ENCODE data around the gene CLEC19A. TPM values are rescaled to one million over a fixed set of nuclear protein-coding genes. Genes with fewer than 3 reads are reported as not detected.

CLEC19A gene
- total and polyA plus RNA-seq, 4 donors: not detected

DNA sequence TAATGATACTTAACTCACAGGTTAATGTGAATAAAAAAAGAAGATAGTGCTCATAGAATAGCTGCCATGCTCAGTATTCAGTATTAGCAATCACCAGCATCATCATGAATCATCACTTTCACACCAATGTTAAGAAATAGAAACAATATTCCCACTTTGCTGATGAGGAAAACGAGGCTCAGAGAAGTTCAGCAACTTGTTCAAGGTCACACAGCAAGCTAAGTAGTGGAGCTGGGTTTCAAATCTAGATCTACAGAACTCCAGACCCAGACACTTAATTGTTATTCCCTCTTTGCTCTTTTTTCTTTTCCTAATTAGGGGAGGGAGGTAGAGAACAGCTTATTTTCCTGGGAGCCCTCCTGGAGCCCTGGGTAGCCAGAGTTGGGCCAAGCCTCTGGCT lies 22.9 kb downstream of the CLEC19A start:
- 68% methylated on average over 1 of the region's 1 CpG for WGBS
- Histone ChIP-seq H3K9me3 (ENCODE audit: control insufficient read depth in 4 of 4, low read length in 3 of 4) (no peaks in the 10 kb centered on the region), H3K4me3 (ENCODE audit: low read depth in 1 of 3, low read length in 3 of 3) (no peak overlapping the region), H3K9ac (ENCODE audit: low read depth in 1 of 2, low read length in 2 of 2) (no peak overlapping the region), H3K27me3 (ENCODE audit: control insufficient read depth in 4 of 4, insufficient read depth in 4 of 4, low read length in 3 of 4) (no peaks in the 10 kb centered on the region), H3K27ac (ENCODE audit: low read depth in 1 of 2, low read length in 2 of 2) (no peak overlapping the region), H3K36me3 (ENCODE audit: control insufficient read depth in 4 of 4, insufficient read depth in 3 of 4, low read depth in 1 of 4, low read length in 3 of 4) (no peaks in the 10 kb centered on the region), H3K4me1 (ENCODE audit: control insufficient read depth in 4 of 4, insufficient read depth in 4 of 4, low read length in 3 of 4) (no peaks in the 10 kb centered on the region)
- TF ChIP-seq, protein P1, sequence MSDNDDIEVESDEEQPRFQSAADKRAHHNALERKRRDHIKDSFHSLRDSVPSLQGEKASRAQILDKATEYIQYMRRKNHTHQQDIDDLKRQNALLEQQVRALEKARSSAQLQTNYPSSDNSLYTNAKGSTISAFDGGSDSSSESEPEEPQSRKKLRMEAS (IDR thresholded peaks at IDR 0.05): no peak
- TF ChIP-seq, protein P2, sequence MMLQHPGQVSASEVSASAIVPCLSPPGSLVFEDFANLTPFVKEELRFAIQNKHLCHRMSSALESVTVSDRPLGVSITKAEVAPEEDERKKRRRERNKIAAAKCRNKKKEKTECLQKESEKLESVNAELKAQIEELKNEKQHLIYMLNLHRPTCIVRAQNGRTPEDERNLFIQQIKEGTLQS (IDR thresholded peaks at IDR 0.05): no peak
- TF ChIP-seq YY1 (IDR thresholded peaks at IDR 0.05) (no peak), NR2F2 (IDR thresholded peaks at IDR 0.05) (no peak), SP1 (IDR thresholded peaks at IDR 0.05) (no peak), FOXA2 (IDR thresholded peaks at IDR 0.05) (no peak), GABPA (IDR thresholded peaks at IDR 0.05 in 1 of 2, conservative IDR thresholded peaks at IDR 0.05 in 1 of 2) (no peak), FOXA1 (IDR thresholded peaks at IDR 0.05) (no peak), RAD21 (IDR thresholded peaks at IDR 0.05) (no peak), HNF4G (IDR thresholded peaks at IDR 0.05) (no peak), RXRA (IDR thresholded peaks at IDR 0.05) (no peak), JUND (IDR thresholded peaks at IDR 0.05) (no peak), TAF1 (conservative IDR thresholded peaks at IDR 0.05) (no peak), EGR1 (IDR thresholded peaks at IDR 0.05; ENCODE audit: low read depth in 2 of 2) (no peak)
- TF ChIP-seq, protein P3, sequence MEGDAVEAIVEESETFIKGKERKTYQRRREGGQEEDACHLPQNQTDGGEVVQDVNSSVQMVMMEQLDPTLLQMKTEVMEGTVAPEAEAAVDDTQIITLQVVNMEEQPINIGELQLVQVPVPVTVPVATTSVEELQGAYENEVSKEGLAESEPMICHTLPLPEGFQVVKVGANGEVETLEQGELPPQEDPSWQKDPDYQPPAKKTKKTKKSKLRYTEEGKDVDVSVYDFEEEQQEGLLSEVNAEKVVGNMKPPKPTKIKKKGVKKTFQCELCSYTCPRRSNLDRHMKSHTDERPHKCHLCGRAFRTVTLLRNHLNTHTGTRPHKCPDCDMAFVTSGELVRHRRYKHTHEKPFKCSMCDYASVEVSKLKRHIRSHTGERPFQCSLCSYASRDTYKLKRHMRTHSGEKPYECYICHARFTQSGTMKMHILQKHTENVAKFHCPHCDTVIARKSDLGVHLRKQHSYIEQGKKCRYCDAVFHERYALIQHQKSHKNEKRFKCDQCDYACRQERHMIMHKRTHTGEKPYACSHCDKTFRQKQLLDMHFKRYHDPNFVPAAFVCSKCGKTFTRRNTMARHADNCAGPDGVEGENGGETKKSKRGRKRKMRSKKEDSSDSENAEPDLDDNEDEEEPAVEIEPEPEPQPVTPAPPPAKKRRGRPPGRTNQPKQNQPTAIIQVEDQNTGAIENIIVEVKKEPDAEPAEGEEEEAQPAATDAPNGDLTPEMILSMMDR (IDR thresholded peaks at IDR 0.05; ENCODE audit: low read depth, low read length, missing input control): no peak
- TF ChIP-seq, protein P4, sequence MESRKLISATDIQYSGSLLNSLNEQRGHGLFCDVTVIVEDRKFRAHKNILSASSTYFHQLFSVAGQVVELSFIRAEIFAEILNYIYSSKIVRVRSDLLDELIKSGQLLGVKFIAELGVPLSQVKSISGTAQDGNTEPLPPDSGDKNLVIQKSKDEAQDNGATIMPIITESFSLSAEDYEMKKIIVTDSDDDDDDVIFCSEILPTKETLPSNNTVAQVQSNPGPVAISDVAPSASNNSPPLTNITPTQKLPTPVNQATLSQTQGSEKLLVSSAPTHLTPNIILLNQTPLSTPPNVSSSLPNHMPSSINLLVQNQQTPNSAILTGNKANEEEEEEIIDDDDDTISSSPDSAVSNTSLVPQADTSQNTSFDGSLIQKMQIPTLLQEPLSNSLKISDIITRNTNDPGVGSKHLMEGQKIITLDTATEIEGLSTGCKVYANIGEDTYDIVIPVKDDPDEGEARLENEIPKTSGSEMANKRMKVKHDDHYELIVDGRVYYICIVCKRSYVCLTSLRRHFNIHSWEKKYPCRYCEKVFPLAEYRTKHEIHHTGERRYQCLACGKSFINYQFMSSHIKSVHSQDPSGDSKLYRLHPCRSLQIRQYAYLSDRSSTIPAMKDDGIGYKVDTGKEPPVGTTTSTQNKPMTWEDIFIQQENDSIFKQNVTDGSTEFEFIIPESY (IDR thresholded peaks at IDR 0.05): no peak
- TF ChIP-seq, protein P5, sequence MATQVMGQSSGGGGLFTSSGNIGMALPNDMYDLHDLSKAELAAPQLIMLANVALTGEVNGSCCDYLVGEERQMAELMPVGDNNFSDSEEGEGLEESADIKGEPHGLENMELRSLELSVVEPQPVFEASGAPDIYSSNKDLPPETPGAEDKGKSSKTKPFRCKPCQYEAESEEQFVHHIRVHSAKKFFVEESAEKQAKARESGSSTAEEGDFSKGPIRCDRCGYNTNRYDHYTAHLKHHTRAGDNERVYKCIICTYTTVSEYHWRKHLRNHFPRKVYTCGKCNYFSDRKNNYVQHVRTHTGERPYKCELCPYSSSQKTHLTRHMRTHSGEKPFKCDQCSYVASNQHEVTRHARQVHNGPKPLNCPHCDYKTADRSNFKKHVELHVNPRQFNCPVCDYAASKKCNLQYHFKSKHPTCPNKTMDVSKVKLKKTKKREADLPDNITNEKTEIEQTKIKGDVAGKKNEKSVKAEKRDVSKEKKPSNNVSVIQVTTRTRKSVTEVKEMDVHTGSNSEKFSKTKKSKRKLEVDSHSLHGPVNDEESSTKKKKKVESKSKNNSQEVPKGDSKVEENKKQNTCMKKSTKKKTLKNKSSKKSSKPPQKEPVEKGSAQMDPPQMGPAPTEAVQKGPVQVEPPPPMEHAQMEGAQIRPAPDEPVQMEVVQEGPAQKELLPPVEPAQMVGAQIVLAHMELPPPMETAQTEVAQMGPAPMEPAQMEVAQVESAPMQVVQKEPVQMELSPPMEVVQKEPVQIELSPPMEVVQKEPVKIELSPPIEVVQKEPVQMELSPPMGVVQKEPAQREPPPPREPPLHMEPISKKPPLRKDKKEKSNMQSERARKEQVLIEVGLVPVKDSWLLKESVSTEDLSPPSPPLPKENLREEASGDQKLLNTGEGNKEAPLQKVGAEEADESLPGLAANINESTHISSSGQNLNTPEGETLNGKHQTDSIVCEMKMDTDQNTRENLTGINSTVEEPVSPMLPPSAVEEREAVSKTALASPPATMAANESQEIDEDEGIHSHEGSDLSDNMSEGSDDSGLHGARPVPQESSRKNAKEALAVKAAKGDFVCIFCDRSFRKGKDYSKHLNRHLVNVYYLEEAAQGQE (IDR thresholded peaks at IDR 0.05): no peak
- DNase-seq (ENCODE audit: low spot score): no peak

DNA sequence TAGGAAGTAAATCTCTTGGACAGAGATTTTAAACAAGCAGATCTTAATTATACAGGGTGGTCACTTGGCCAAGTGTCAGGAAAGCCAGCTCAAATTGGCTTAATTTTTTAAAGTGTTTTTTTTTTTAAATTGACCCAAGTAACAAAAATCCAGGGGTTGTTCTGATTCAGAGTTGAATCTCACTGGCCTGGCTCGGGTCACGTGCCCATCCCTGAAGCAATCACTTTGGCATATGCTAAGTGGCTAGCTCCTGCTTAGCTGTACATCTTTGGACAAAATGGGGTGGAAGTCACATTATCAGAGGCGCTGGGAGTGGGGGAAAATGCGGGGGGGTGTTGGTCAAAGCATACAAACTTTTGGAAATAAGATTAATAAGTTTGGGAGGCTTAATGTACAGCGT lies 23.6 kb downstream of the CLEC19A start:
- no peaks in the 10 kb centered on the region for H3K27me3 ChIP-seq (ENCODE audit: control insufficient read depth in 4 of 4, insufficient read depth in 4 of 4, low read length in 3 of 4)
- H3K9ac ChIP-seq (ENCODE audit: low read depth in 1 of 2, low read length in 2 of 2): no peak overlapping the region
- H3K4me1 ChIP-seq (ENCODE audit: control insufficient read depth in 4 of 4, insufficient read depth in 4 of 4, low read length in 3 of 4): no peaks in the 10 kb centered on the region
- DNase-seq (ENCODE audit: low spot score): no peak
- H3K27ac ChIP-seq (ENCODE audit: low read depth in 1 of 2, low read length in 2 of 2): no peak overlapping the region
- WGBS: 82% methylated on average over 5 of the region's 5 CpGs
- no peaks in the 10 kb centered on the region for H3K36me3 ChIP-seq (ENCODE audit: control insufficient read depth in 4 of 4, insufficient read depth in 3 of 4, low read depth in 1 of 4, low read length in 3 of 4)
- H3K9me3 ChIP-seq (ENCODE audit: control insufficient read depth in 4 of 4, low read length in 3 of 4): no peaks in the 10 kb centered on the region
- H3K4me3 ChIP-seq (ENCODE audit: low read depth in 1 of 3, low read length in 3 of 3): no peak overlapping the region
- TF ChIP-seq, protein P4 (IDR thresholded peaks at IDR 0.05): no peak
- TF ChIP-seq, protein P3 (IDR thresholded peaks at IDR 0.05; ENCODE audit: low read depth, low read length, missing input control): no peak
- TF ChIP-seq GABPA (IDR thresholded peaks at IDR 0.05 in 1 of 2, conservative IDR thresholded peaks at IDR 0.05 in 1 of 2) (no peak), EGR1 (IDR thresholded peaks at IDR 0.05; ENCODE audit: low read depth in 2 of 2) (no peak), TAF1 (conservative IDR thresholded peaks at IDR 0.05) (no peak), FOXA2 (IDR thresholded peaks at IDR 0.05) (no peak), RAD21 (IDR thresholded peaks at IDR 0.05) (no peak), HNF4G (IDR thresholded peaks at IDR 0.05) (no peak), NR2F2 (IDR thresholded peaks at IDR 0.05) (no peak), FOXA1 (IDR thresholded peaks at IDR 0.05) (no peak)

All from liver (tissue), 9 donors.